Fibroblast of lung (primary cell): ENCODE data around the gene BUD23. TPM values are rescaled to one million over a fixed set of nuclear protein-coding genes. Genes with fewer than 3 reads are reported as not detected.
A peak's percentile ranks its signal among the peaks of the same experiment; 100 is the strongest.

Experiments used
- DNase-seq, 2 donors: peaks; one replicate each; pipeline versions ENCODE4 v3.0.0 to v3.0.0-alpha.2; 2010; ENCODE audit warnings: low read depth in 2 of 2
- H2AFZ ChIP-seq: 2 replicates; pipeline ENCODE4 v1.5.1; 2012; ENCODE audit warnings: low read length, control low read depth, inconsistent platforms
- H3K27ac ChIP-seq: 2 replicates; pipeline ENCODE4 v1.5.1; 2011; ENCODE audit warnings: low read length, control low read depth; ENCODE audit not compliant: insufficient read depth
- H3K27me3 ChIP-seq: 2 replicates; pipeline ENCODE4 v1.5.1; 2011; ENCODE audit warnings: mild to moderate bottlenecking, low read length; ENCODE audit not compliant: control insufficient read depth, insufficient read depth
- H3K36me3 ChIP-seq: 2 replicates; pipeline ENCODE4 v1.5.1; 2011; ENCODE audit warnings: low read length; ENCODE audit not compliant: control insufficient read depth, insufficient read depth
- H3K4me1 ChIP-seq: 2 replicates; pipeline ENCODE4 v1.5.1; 2011; ENCODE audit warnings: low read length; ENCODE audit not compliant: control insufficient read depth, insufficient read depth; ENCODE audit errors: extremely low read depth
- H3K4me2 ChIP-seq: 2 replicates; pipeline ENCODE4 v1.5.1; 2011; ENCODE audit warnings: low read length, control low read depth; ENCODE audit not compliant: insufficient read depth; ENCODE audit errors: extremely low read depth
- H3K4me3 ChIP-seq, 4 experiments: fragments of 200-600 bp in 1 of 4; sonication (generic) in 1 of 4; replicated peaks in 1 of 4; 2 replicates each; pipeline ENCODE4 v1.5.1; 2011 to 2016; ENCODE audit warnings: low read length in 4 of 4, low read depth in 3 of 4, mild to moderate bottlenecking in 3 of 4, control low read depth in 2 of 4, inconsistent platforms in 1 of 4, mixed read lengths in 1 of 4; ENCODE audit not compliant: insufficient read depth in 1 of 4; ENCODE audit errors: control extremely low read depth in 1 of 4
- H3K79me2 ChIP-seq: 2 replicates; pipeline ENCODE4 v1.5.1; 2012; ENCODE audit warnings: mild to moderate bottlenecking, low read length, inconsistent platforms; ENCODE audit not compliant: control insufficient read depth, insufficient read depth
- H3K9ac ChIP-seq: 2 replicates; pipeline ENCODE4 v1.5.1; 2011; ENCODE audit warnings: mild to moderate bottlenecking, low read length, control low read depth; ENCODE audit not compliant: insufficient read depth
- H3K9me3 ChIP-seq: 2 replicates; pipeline ENCODE4 v1.5.1; 2012; ENCODE audit warnings: low read depth, low read length; ENCODE audit not compliant: control insufficient read depth, insufficient read depth
- H4K20me1 ChIP-seq: 2 replicates; pipeline ENCODE4 v1.5.1; 2011; ENCODE audit warnings: low read length; ENCODE audit not compliant: control insufficient read depth, insufficient read depth; ENCODE audit errors: extremely low read depth
- CTCF ChIP-seq, 2 donors: IDR thresholded peaks in 1 of 2; conservative IDR thresholded peaks in 1 of 2; 1 replicate in 1 of 2; 2 replicates in 1 of 2; pipeline ENCODE4 v1.5.1; 2011 to 2012; ENCODE audit warnings: low read length in 2 of 2, control low read depth in 1 of 2, inconsistent platforms in 1 of 2, low read depth in 1 of 2, mild to moderate bottlenecking in 1 of 2
- EZH2 ChIP-seq: IDR thresholded peaks from 2 replicates; pipeline ENCODE4 v1.5.1; 2012; ENCODE audit warnings: low read length, control low read depth, mild to moderate bottlenecking; ENCODE audit errors: missing control alignments
- polyA plus RNA-seq, 2 donors: library from polyadenylated mRNA; depleted of rRNA in 1 of 2; stranded (reverse) in 1 of 2; unstranded in 1 of 2; fragments of >200 nt; gene quantifications; 2 replicates each; pipeline ENCODE4 v1.2.1, GENCODE V29; 2011 to 2012; ENCODE audit warnings: missing spikeins in 1 of 2
- total RNA-seq: library from RNA; depleted of rRNA; stranded (reverse); fragments of >200 nt; gene quantifications from 2 replicates; pipeline ENCODE4 v1.2.1, GENCODE V29; 2014

BUD23 gene
- total and polyA plus RNA-seq, 2 donors (not counting 1 experiment from before 2014, with no cell fraction given) = 31.9 to 60.1 TPM

GRCh38 chr7:73717025-73717807, 33.8 kb downstream of the BUD23 start:
- Histone ChIP-seq H3K4me3 (peak overlapping the region in 2 of 4 experiments; percentile 27 to 83), H3K9ac (no peak overlapping the region), H3K27me3 (no peaks in the 10 kb centered on the region), H2AFZ (no peak overlapping the region), H3K27ac (peak overlapping the region; percentile 71), H3K79me2 (peaks cover 56% of the 10 kb centered on the region), H3K4me2 (peak overlapping the region; percentile 82), H3K4me1 (peaks cover 28% of the 10 kb centered on the region), H3K9me3 (no peaks in the 10 kb centered on the region), H3K36me3 (no peaks in the 10 kb centered on the region), H4K20me1 (no peaks in the 10 kb centered on the region)
- no peak for TF ChIP-seq CTCF (conservative IDR thresholded peaks at IDR 0.05 in 1 of 2, IDR thresholded peaks at IDR 0.05 in 1 of 2; ENCODE audit: low read depth in 1 of 2, low read length in 2 of 2)
- no peak for TF ChIP-seq EZH2
- DNase-seq = peak; percentile 61 to 62

- DNase-seq = peak; percentile 64 to 93
- Histone ChIP-seq H4K20me1 (no peaks in the 10 kb centered on the region), H3K27me3 (no peaks in the 10 kb centered on the region), H3K4me3 (peak overlapping the region; percentile 71 to 87 (median 80)), H3K9me3 (no peaks in the 10 kb centered on the region), H2AFZ (no peak overlapping the region), H3K4me2 (peak overlapping the region; percentile 82), H3K36me3 (no peaks in the 10 kb centered on the region), H3K9ac (no peak overlapping the region), H3K79me2 (peaks cover 48% of the 10 kb centered on the region), H3K4me1 (peaks cover 28% of the 10 kb centered on the region), H3K27ac (peak overlapping the region; percentile 71)
- TF ChIP-seq EZH2 (no peak), CTCF (conservative IDR thresholded peaks at IDR 0.05 in 1 of 2, IDR thresholded peaks at IDR 0.05 in 1 of 2; ENCODE audit: low read depth in 1 of 2, low read length in 2 of 2) (no peak)
These were observed 34.6 kb downstream of the BUD23 start for GRCh38 chr7:73717991-73718405.

GRCh38 chr7:73718438-73718881, 35.1 kb downstream of the BUD23 start:
- Histone ChIP-seq H3K9me3 (no peaks in the 10 kb centered on the region), H3K79me2 (peaks cover 43% of the 10 kb centered on the region), H2AFZ (no peak overlapping the region), H3K36me3 (no peaks in the 10 kb centered on the region), H3K27ac (peak overlapping the region; percentile 71), H3K4me2 (peak overlapping the region; percentile 82), H3K9ac (peak overlapping the region; percentile 77), H3K27me3 (no peaks in the 10 kb centered on the region), H4K20me1 (no peaks in the 10 kb centered on the region), H3K4me1 (peaks cover 28% of the 10 kb centered on the region), H3K4me3 (peak overlapping the region; percentile 71 to 87 (median 80))
- no peak for TF ChIP-seq EZH2
- no peak for TF ChIP-seq CTCF (conservative IDR thresholded peaks at IDR 0.05 in 1 of 2, IDR thresholded peaks at IDR 0.05 in 1 of 2; ENCODE audit: low read depth in 1 of 2, low read length in 2 of 2)
- no peak for DNase-seq
